Ovary (tissue), 9 donors: ENCODE data around the gene C2CD2L. TPM values are rescaled to one million over a fixed set of nuclear protein-coding genes. Genes with fewer than 3 reads are reported as not detected.
"Not testable (repeated sequence)": the region's sequence is repeated elsewhere in the genome, so short reads cannot be mapped to it uniquely, and the experiment has no call there.

Experiments used
- DNase-seq, 5 donors: peaks; one replicate each; pipeline ENCODE4 v3.0.0-alpha.2; 2019 to 2020
- H3K27ac ChIP-seq, 2 donors: fragments of 200-600 bp; one replicate each; pipeline versions ENCODE4 v1.5.1 to v1.8.0; 2019 to 2022
- H3K27me3 ChIP-seq: fragments of 200-600 bp; one replicate; pipeline ENCODE4 v1.8.0; 2022
- H3K36me3 ChIP-seq: fragments of 200-600 bp; sonication (generic); one replicate; pipeline ENCODE4 v1.5.1; 2019
- H3K4me1 ChIP-seq: one replicate; pipeline ENCODE4 v1.8.1; 2013; ENCODE audit warnings: mild to moderate bottlenecking, moderate library complexity; ENCODE audit not compliant: insufficient read depth
- H3K4me3 ChIP-seq: fragments of 200-600 bp; sonication (generic); one replicate; pipeline ENCODE4 v1.5.1; 2017
- H3K9me3 ChIP-seq, 2 donors: fragments of 200-600 bp in 1 of 2; sonication (generic) in 1 of 2; one replicate each; pipeline versions ENCODE4 v1.5.1 to v1.8.1; 2013 to 2019; ENCODE audit warnings: mild to moderate bottlenecking in 1 of 2, moderate library complexity in 1 of 2
- CTCF ChIP-seq, 3 donors: fragments of 450-650 bp in 2 of 3; fragments of 200-600 bp in 1 of 3; IDR thresholded peaks; one replicate each; pipeline versions ENCODE4 v1.5.1 to v1.8.0; 2016 to 2022; ENCODE audit warnings: antibody characterized with exemption in 3 of 3, mild to moderate bottlenecking in 1 of 3
- EP300 ChIP-seq: sonication (generic); formaldehyde crosslinking; IDR thresholded peaks from one replicate; pipeline ENCODE4 v1.6.1; 2017; ENCODE audit warnings: antibody characterized with exemption
- POLR2A ChIP-seq: fragments of 450-650 bp; IDR thresholded peaks from one replicate; pipeline ENCODE4 v1.6.1; 2017; ENCODE audit warnings: antibody characterized with exemption, mild to moderate bottlenecking, moderate library complexity
- WGBS, 3 donors: extraction: QIAGEN DNeasy Blood & Tissue Kit in 1 of 3; methylation state at CpG; one replicate each; pipeline versions ENCODE4 v1.1.5 to v1.1.7; 2013 to 2017; 5-methylcytosine and 5-hydroxymethylcytosine counted together
- intact Hi-C, 4 donors: fragments of 100-400 bp; cut with DNase I; formaldehyde crosslinking; loops; one replicate each; pipeline versions ENCODE4 v1.11.0 to v1.15.1; 2022 to 2023
- polyA plus RNA-seq, 2 donors: library from polyadenylated mRNA; stranded (reverse); fragments of 200-250 nt in 1 of 2; fragments of 350-450 nt in 1 of 2; fragmentation: Illumina TruSeq in 1 of 2; extraction: RNeasy Lipid Tissue Mini Kit (QIAGEN cat#74804) in 1 of 2; gene quantifications; one replicate each; pipeline ENCODE4 v1.2.3, GENCODE V29; 2013 to 2014
- total RNA-seq, 7 donors: library from RNA; depleted of rRNA in 2 of 7; stranded (reverse); fragments of >200 nt in 2 of 7; fragmentation: NEBNext Ultra II Directional in 3 of 7; extraction: Animal tissue kit (Norgen Biotek cat#: 25700) in 3 of 7; gene quantifications; one replicate each; pipeline versions ENCODE4 v1.1.0 to v1.2.4, GENCODE V29; 2016 to 2023
- donor health status: DM: no; HTN: no; CAD: no; lungs with moderate emphysema.
- donor health status: DM: no; HTN: no; CAD: no.
- donor health status: Bipolar disorder and iron deficiency.
- donor health status: DM: yes; HTN: yes; CAD: no.
- donor health status: DM: no; HTN: no; CAD: no.
- donor health status: DM: yes; HTN: yes; CAD: no.

C2CD2L gene
- total and polyA plus RNA-seq, 9 donors, result 2.8 to 13.6 (median 6.9) TPM

- intact Hi-C loops, result loop anchor here in 1 of 4 donors (10.0 kb wide), 1 partner anchor 50 kb away; the partner anchor contains the start of gene NHERF4
- 54 to 62% (median 55%) methylated on average over 4 of the region's 4 CpGs for WGBS, 3 donors
Measured at GRCh38 chr11:119134389-119134978, 27.3 kb downstream of the C2CD2L start.

GRCh38 chr11:119139276-119139675 lies 32.1 kb downstream of the C2CD2L start:
- H3K4me3 ChIP-seq, H3K27ac ChIP-seq, DNase-seq, H3K4me1 ChIP-seq, H3K9me3 ChIP-seq, H3K36me3 ChIP-seq, H3K27me3 ChIP-seq: not testable (repeated sequence)
- intact Hi-C loops, result loop anchor here in 1 of 4 donors (10.0 kb wide), 1 partner anchor 46 kb away; the partner anchor contains the start of gene NHERF4
- 85 to 88% (median 86%) methylated on average over 10 of the region's 10 CpGs for WGBS, 3 donors

More at GRCh38 chr11:119134389-119134978, 27.3 kb downstream of the C2CD2L start:
- no peak overlapping the region for H3K27ac ChIP-seq
- no peaks in the 10 kb centered on the region for H3K4me1 ChIP-seq
- DNase-seq, result peak in 1 of 5 donors; percentile 30
- no peaks in the 10 kb centered on the region for H3K9me3 ChIP-seq
- no peaks in the 10 kb centered on the region for H3K27me3 ChIP-seq
- no peaks in the 10 kb centered on the region for H3K36me3 ChIP-seq
- no peak for TF ChIP-seq CTCF (IDR thresholded peaks at IDR 0.05)
- no peak for TF ChIP-seq POLR2A
- no peak for TF ChIP-seq EP300
- H3K4me3 ChIP-seq, result no peak overlapping the region

GRCh38 chr11:119144825-119145486 lies 37.8 kb downstream of the C2CD2L start:
- Histone ChIP-seq H3K27ac (no peak overlapping the region), H3K27me3 (no peaks in the 10 kb centered on the region), H3K36me3 (no peaks in the 10 kb centered on the region), H3K4me3 (no peak overlapping the region), H3K4me1 (peaks cover 6% of the 10 kb centered on the region), H3K9me3 (no peaks in the 10 kb centered on the region)
- TF ChIP-seq CTCF (IDR thresholded peaks at IDR 0.05) (peak in 2 of 3 donors; percentile 6 to 24), POLR2A (no peak)
- intact Hi-C loops, result no loop called here
- DNase-seq, result peak in 4 of 5 donors; percentile 26 to 57 (median 50)
- 12 to 22% (median 17%) methylated on average over 7 of the region's 7 CpGs for WGBS, 3 donors

GRCh38 chr11:119145551-119145950 lies 38.4 kb downstream of the C2CD2L start:
- Histone ChIP-seq H3K4me1 (peaks cover 6% of the 10 kb centered on the region), H3K4me3 (no peak overlapping the region), H3K36me3 (no peaks in the 10 kb centered on the region), H3K27ac (no peak overlapping the region), H3K27me3 (no peaks in the 10 kb centered on the region), H3K9me3 (no peaks in the 10 kb centered on the region)
- DNase-seq, result no peak
- TF ChIP-seq CTCF (IDR thresholded peaks at IDR 0.05) (no peak), EP300 (no peak), POLR2A (no peak)
- WGBS, 3 donors, result 43 to 52% (median 51%) methylated on average over 3 of the region's 3 CpGs
- intact Hi-C loops, result no loop called here
